Adrenal gland (tissue), 5 donors: ENCODE measurements around the gene CD93.

Source experiments
- POLR2A ChIP-seq, 2 donors: fragments of 450-650 bp; IDR thresholded peaks; one replicate each; pipeline ENCODE4 v1.6.1; 2017; ENCODE audit warnings: antibody characterized with exemption in 2 of 2, mild to moderate bottlenecking in 2 of 2, moderate library complexity in 1 of 2
- TF ChIP-seq, protein P1 (sequence below), 6 experiments: fragments of 450-650 bp in 4 of 6; fragments of 200-600 bp in 2 of 6; sonication (generic) in 1 of 6; IDR thresholded peaks; 1 replicate in 5 of 6; 2 replicates in 1 of 6; pipeline versions ENCODE4 v1.5.1 to v1.8.0; 2016 to 2021; ENCODE audit warnings: antibody characterized with exemption in 6 of 6, mild to moderate bottlenecking in 2 of 6, moderate library complexity in 1 of 6
- donor health status: DM: no; HTN: no; CAD: no.

DNA sequence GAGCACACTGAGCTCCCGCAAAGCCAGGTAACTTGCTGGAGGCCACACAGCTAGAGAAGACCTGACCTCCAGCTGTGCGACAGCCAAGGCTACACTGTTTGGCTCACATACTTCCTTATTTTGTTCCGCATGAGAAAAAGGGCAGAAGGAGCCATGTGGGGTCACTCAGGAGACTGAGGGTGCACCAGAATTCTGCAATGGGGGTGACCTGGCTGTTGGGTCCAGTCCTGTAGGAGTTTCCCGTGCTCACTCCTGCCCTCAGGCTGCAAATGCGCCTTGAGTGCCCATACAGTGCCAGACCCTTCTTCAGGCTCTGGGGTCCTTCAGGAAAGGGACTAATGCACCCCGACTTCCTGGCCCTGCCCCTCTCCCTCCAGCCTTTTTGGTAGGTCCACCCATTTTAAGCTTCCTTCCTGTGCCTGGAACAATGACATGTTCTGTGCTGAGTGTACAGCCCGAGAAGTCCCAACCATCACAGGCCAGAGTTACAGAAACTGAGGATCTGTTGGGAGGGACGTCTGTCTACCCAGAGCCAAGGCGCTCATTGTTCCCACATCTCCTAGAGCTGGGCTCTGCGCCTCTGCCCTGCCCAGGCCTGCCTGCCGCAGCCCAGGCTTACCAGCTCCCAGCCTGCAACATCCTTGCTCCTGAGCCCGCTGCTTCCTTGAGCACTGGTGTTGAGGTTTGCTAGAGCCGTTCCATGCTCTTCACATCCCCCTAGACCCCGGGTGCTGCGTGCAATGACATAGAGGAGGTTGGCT is 33.5 kb upstream of the CD93 start:
- TF ChIP-seq POLR2A (IDR thresholded peaks at IDR 0.05): no peak
- TF ChIP-seq, protein P1, sequence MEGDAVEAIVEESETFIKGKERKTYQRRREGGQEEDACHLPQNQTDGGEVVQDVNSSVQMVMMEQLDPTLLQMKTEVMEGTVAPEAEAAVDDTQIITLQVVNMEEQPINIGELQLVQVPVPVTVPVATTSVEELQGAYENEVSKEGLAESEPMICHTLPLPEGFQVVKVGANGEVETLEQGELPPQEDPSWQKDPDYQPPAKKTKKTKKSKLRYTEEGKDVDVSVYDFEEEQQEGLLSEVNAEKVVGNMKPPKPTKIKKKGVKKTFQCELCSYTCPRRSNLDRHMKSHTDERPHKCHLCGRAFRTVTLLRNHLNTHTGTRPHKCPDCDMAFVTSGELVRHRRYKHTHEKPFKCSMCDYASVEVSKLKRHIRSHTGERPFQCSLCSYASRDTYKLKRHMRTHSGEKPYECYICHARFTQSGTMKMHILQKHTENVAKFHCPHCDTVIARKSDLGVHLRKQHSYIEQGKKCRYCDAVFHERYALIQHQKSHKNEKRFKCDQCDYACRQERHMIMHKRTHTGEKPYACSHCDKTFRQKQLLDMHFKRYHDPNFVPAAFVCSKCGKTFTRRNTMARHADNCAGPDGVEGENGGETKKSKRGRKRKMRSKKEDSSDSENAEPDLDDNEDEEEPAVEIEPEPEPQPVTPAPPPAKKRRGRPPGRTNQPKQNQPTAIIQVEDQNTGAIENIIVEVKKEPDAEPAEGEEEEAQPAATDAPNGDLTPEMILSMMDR (IDR thresholded peaks at IDR 0.05): no peak
